ENCODE measurements around the gene RARS2.
"Not testable (repeated sequence)": the region's sequence is repeated elsewhere in the genome, so short reads cannot be mapped to it uniquely, and the experiment has no call there.

The RARS2 gene

DNA sequence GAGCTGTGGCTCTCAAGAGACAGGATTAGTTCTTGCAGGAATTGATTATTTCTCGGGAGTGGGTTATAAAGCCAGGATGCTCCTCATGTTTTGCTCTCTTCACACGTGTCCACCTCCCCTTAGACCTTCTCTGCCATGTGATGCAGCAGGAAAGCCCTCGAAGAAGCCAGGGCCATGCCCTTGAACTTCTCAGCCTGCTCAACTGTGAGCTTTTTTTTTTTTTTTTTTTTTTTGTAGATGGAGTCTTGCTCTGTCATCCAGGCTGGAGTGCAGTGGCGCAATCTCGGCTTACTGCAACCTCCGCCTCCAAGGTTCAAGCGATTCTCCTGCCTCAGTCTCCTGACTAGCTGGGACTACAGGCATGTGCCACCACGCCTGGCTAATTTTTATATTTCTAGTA is 100.5 kb downstream of the RARS2 start:
- DNase-seq, result not testable (repeated sequence)

DNA sequence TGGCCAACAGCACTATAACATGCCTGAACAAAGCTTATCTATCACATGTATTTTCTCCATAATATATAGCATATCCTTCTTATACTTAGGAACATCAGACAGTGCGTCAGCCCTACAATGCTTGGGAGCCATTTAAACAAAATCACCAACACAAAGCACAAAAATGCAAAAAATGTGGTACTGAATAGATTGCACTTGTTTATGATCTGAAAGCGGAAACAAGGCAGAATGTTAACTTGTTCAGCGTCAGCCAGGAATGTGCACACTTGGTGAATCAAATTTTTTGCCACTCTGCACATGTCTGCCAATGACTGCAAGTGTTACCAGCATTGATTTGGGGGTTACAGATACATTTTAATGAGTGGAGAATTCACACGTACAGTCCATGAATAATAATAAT is 102.2 kb downstream of the RARS2 start:
- DNase-seq, result no peak

DNA sequence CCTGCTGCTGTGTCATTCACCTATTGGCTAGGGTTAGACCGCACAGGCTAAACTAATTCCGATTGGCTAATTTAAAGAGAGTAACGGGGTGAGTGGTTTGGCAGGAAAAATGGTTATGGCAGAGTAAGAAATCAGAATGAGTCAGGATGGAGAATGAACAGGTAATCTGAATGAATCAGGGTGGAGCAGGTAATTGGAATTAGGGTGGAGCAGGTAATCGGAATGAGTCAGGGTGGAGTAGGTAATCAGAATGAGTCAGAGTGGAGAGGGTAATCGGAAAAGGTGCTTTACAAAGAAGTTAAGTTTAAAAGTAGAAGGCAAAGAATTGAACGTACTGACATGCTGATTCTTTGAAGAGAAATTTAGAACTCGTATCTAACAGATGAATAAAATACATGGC is 105.3 kb downstream of the RARS2 start:
- no peak for DNase-seq

DNA sequence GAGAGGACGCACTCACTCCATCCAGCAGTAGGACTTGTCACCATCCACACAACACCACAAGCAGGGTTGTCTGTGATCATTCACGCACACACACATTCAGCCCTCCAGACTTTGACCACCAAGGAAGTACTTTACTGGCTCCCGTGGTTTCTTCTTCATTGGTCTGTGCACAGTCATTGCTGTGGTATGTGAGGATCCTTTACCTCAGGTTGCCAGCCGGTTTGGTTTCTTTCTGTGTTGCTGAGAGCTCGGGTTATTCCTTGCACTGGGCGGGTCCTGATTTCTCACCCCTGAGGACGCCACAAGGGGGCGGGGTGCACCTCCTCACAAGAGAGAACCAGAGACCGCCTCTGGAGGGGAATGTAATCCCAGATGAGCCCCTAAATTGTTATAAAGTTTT is 105.9 kb downstream of the RARS2 start:
- no peak for DNase-seq

DNA sequence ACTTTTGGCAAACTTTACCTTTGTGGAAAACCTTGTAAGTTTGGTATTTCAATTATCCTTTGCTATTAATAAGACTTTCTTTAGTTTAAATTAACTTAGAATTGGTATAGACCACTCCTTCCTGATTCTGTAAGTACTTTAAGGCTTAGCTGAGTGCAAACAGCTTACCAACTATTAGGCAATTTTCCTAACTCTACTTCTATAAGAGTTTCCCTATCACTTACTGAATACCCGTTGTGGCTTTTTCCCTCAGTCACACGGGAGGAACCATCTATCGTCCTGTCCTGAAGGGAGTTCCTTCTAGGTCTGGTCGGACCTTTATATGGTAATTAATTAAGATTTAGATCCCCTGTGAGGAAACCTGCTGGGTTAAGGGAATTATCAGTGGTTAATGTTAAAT is 107.4 kb downstream of the RARS2 start:
- no peak for DNase-seq

DNA sequence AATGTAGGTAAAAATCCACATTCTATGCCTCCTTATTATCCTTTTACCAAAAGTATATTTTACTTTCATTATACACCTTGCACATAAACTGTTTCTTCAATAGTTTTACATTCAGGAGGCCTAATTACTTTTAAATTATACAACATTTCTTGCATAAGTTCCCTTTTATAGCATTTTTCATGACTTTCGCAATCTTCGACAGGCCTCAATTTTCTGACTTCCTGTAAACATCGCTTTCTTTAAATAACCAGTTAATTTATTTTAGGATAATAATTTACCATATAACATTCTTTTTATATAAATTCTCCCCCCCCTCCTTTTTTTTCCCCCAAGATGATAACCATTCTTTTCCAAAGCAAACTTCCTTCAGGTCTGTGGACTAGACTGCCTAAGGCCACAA is 107.9 kb downstream of the RARS2 start:
- no peak for DNase-seq

DNA sequence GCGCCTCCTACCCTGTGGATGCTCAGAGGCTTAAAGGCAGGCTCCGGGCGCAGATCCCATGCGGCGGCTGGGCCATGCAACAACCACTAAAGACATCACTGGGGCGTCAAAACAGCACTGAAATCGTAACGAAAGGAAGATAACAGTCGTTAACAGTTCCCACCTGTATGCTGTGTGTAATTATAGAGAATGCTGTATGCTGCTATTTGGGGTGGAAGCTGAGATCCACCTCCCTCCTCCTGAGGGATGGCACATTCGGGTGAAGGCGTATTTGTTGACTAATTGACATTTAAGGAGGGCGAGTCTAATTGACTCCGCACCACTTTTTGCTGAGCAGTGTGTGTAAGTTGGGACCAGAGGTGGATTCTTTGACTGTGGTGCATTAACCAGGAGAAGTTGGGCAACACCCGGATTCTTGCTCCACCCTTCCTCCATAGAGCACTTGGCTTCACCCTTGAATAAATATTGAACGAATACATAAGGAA is 116.3 kb downstream of the RARS2 start:
- DNase-seq, result peak; percentile 60

DNA sequence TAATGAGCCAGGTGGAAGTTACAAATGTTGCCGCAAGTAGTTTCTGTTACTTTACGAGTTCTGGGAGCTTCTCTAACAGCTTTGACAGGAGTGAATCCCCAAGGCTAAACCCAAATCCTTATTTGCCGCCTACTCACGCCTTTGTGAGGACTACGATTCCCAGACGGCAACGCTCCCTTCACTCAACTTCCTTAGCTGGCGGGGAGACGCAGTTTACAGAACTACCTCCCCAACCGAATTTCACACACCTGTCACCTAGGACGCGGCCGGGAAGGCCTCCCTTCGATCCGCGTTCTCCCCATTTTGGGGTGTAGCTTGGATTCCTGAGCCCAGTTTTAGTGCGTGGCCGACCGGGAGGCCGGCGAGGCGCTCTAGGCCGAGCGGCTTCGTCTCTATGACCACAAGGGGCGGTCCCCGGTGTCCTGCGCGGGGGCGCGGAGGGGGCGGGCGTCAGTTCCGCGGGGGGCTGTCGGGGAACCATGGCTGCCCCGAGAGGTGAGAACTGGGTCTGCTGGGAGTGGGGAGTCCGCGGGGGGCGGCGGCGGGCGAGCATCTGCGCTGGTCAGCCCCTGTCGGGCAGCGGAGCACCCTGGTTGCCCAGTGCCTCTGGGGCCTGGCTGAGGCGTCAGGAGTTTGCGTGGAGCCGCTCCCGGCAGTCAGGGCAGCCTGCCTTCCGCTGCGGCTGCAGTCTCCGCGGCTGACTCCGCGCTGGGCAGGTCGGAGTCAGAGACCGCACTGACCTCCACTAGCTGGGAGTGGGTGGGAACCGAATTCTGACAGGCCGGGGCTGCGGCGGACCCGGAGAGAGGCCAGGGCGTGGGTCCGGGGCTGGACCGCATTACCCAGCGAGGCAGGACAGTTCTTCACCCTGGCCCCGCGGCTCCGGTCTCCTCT is 117.0 kb downstream of the RARS2 start, which contains the start of gene SLC35A1:
SLC35A1 (plus strand) TSS at position 450 of the 894 bp plus-strand sequence; CDS start at position 480, 30 bp downstream.
- peak; percentile 94 for DNase-seq

DNA sequence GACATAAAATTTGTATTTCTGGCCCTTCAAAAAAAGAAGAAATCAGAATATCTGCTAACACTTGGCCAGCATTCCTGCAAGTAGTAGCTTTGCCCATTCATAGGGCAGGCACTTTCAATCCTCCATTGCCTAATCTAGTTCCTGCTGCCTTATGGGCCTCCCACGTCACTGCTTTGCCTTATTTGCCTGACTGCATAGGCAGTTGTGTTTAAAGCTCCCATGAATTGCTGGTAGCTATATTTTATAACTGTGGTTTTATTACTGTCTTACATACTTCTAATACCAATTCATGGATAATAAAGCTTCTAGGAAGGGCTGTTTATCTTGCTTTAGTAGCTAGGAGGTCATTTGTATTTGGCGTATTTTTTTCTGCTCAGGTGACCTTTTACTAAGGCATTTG is 124.7 kb downstream of the RARS2 start:
- DNase-seq, result no peak
